Karpas-422 (cell line): Measurements from ENCODE around the gene OTOA. TPM values are rescaled to one million over a fixed set of nuclear protein-coding genes. Genes with fewer than 3 reads are reported as not detected.
"Not testable (repeated sequence)": the region's sequence is repeated elsewhere in the genome, so short reads cannot be mapped to it uniquely, and the experiment has no call there.

Experiments used
- DNase-seq: peaks from one replicate; pipeline ENCODE4 v3.0.0-alpha.2; 2015
- H2AFZ ChIP-seq: fragments of 200-600 bp; sonication (generic); 2 replicates; pipeline ENCODE4 v1.6.1; 2014; ENCODE audit warnings: antibody characterized with exemption, low read length, mixed read lengths
- H3K27ac ChIP-seq: fragments of 200-600 bp; sonication (generic); 2 replicates; pipeline ENCODE4 v1.5.1; 2014; ENCODE audit warnings: mild to moderate bottlenecking, low read length, moderate library complexity
- H3K27me3 ChIP-seq: fragments of 200-600 bp; sonication (generic); 2 replicates; pipeline ENCODE4 v1.6.1; 2014; ENCODE audit warnings: low read length, mixed read lengths
- H3K36me3 ChIP-seq: fragments of 200-600 bp; sonication (generic); 2 replicates; pipeline ENCODE4 v1.6.1; 2014; ENCODE audit warnings: low read length, mixed read lengths; ENCODE audit not compliant: insufficient read depth
- H3K4me1 ChIP-seq: fragments of 200-600 bp; sonication (generic); 2 replicates; pipeline ENCODE4 v1.6.1; 2014; ENCODE audit warnings: mild to moderate bottlenecking, low read length, mixed read lengths
- H3K4me2 ChIP-seq: fragments of 200-600 bp; sonication (generic); 2 replicates; pipeline ENCODE4 v1.6.1; 2014; ENCODE audit warnings: low read length, low read depth, mild to moderate bottlenecking; ENCODE audit not compliant: poor library complexity, severe bottlenecking
- H3K4me3 ChIP-seq: fragments of 200-600 bp; sonication (generic); 2 replicates; pipeline ENCODE4 v1.5.1; 2014; ENCODE audit warnings: mild to moderate bottlenecking, antibody characterized with exemption, low read length, mixed read lengths
- H3K79me2 ChIP-seq: fragments of 200-600 bp; sonication (generic); 2 replicates; pipeline ENCODE4 v1.6.1; 2014; ENCODE audit warnings: mild to moderate bottlenecking, low read length, mixed read lengths
- H3K9ac ChIP-seq: fragments of 200-600 bp; sonication (generic); 2 replicates; pipeline ENCODE4 v1.6.0; 2014; ENCODE audit warnings: low read length
- H3K9me2 ChIP-seq: fragments of 200-600 bp; sonication (generic), shearing (Covaris generic); replicated peaks from 2 replicates; pipeline ENCODE4 v1.6.0; 2014; ENCODE audit warnings: mild to moderate bottlenecking, low read length, moderate library complexity; ENCODE audit not compliant: insufficient read depth
- H3K9me3 ChIP-seq: fragments of 300-700, 200-600 bp; sonication (generic); 2 replicates; pipeline ENCODE4 v1.6.1; 2014; ENCODE audit warnings: low read length, mixed read lengths
- H4K20me1 ChIP-seq: fragments of 200-600 bp; sonication (generic); 2 replicates; pipeline ENCODE4 v1.6.1; 2014; ENCODE audit warnings: mild to moderate bottlenecking, antibody characterized with exemption, low read length, low read depth; ENCODE audit not compliant: insufficient read depth
- total RNA-seq: library from RNA; depleted of rRNA; stranded (reverse); fragments of >200 nt; shearing (Covaris generic); gene quantifications from 2 replicates; pipeline ENCODE4 v1.2.3, GENCODE V29; 2014; ENCODE audit warnings: low replicate concordance

The OTOA gene
- total RNA-seq, 1 experiment from 2014 or later = not detected

- not testable (repeated sequence) for H3K4me1 ChIP-seq, H3K79me2 ChIP-seq, H3K9me2 ChIP-seq, H3K9ac ChIP-seq, H4K20me1 ChIP-seq, H3K4me2 ChIP-seq, H3K27ac ChIP-seq, H2AFZ ChIP-seq, H3K36me3 ChIP-seq, H3K4me3 ChIP-seq, H3K27me3 ChIP-seq, H3K9me3 ChIP-seq
- DNase-seq = peak; percentile 11
Measured at GRCh38 chr16:21769284-21769683, 105.5 kb downstream of the OTOA start.

- H2AFZ ChIP-seq, H4K20me1 ChIP-seq, H3K9ac ChIP-seq, H3K9me2 ChIP-seq, H3K36me3 ChIP-seq, H3K27ac ChIP-seq, H3K9me3 ChIP-seq, H3K27me3 ChIP-seq, DNase-seq, H3K4me3 ChIP-seq, H3K4me1 ChIP-seq, H3K79me2 ChIP-seq, H3K4me2 ChIP-seq: not testable (repeated sequence)
Measured at GRCh38 chr16:21770584-21770983, 106.8 kb downstream of the OTOA start.

- H3K9me3 ChIP-seq, DNase-seq, H3K27me3 ChIP-seq, H3K9ac ChIP-seq, H2AFZ ChIP-seq, H3K4me2 ChIP-seq, H3K4me1 ChIP-seq, H3K9me2 ChIP-seq, H3K4me3 ChIP-seq, H3K27ac ChIP-seq, H4K20me1 ChIP-seq, H3K79me2 ChIP-seq, H3K36me3 ChIP-seq: not testable (repeated sequence)
Measured at GRCh38 chr16:21772547-21773206, 108.9 kb downstream of the OTOA start.

DNA sequence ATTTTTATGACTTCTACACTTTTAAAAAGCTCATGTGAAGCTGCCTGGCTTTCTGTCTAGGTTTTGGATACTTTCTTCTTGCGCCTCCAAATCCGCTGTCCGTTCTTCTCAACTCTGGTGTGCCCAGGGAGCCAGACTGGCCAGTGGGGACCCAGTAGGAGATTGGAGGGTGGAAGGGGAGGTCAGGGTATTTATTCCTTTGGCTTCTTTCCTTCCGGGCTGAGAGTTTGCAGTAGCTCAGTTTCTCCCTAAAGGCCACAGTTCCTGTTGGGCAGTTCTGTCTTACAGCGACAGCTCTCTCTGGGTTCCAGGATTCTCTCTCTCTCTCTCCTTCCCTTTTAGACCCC is 109.4 kb downstream of the OTOA start:
- H3K36me3 ChIP-seq, H3K27me3 ChIP-seq, H4K20me1 ChIP-seq, H3K27ac ChIP-seq, DNase-seq, H3K9me2 ChIP-seq, H3K79me2 ChIP-seq, H3K4me3 ChIP-seq, H3K9me3 ChIP-seq, H3K4me1 ChIP-seq, H3K9ac ChIP-seq, H2AFZ ChIP-seq, H3K4me2 ChIP-seq: not testable (repeated sequence)

DNA sequence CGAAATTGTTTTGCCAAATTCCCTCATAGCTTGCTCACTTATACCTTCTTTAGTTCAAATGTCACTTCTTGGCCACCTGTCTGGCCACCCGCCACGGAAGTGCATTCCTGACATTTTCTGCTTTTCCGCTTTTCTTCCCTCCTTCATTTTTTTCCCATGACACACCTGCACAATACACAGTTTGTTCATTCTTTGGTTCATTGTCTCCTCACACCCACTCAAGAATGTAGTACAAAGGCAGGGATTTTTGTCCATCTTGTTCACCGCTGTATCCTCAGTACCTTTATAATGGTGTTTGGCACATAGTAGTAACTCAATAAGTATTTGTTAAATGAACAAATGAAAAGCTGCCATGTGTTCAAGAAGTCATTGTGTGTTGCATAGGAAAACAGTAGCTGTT is 116.8 kb downstream of the OTOA start:
- not testable (repeated sequence) for H3K4me2 ChIP-seq, H3K9me2 ChIP-seq, H3K9ac ChIP-seq, H3K4me1 ChIP-seq, H3K79me2 ChIP-seq, H3K27me3 ChIP-seq, H4K20me1 ChIP-seq, H3K4me3 ChIP-seq, H2AFZ ChIP-seq, H3K27ac ChIP-seq, H3K36me3 ChIP-seq, H3K9me3 ChIP-seq, DNase-seq

DNA sequence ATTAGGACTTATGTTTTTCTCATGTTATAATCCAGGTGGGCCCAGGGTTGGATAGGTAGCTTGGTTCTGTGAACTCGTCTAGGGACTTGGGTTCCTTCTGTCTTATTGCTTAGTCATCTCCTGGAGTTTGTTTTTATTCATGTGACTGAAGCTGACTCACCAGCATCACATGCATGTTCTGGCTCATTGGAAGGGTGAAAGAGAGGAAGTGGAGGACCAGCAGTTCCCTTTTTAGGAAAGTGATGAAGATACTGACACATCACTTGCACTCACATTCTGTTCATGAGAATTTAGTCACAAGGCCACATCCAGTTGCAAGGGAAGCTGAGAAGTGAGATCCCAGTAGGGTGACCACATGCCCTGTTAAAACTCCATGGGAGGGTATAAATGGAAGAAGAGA is 126.7 kb downstream of the OTOA start:
- not testable (repeated sequence) for H4K20me1 ChIP-seq, H3K4me1 ChIP-seq

DNA sequence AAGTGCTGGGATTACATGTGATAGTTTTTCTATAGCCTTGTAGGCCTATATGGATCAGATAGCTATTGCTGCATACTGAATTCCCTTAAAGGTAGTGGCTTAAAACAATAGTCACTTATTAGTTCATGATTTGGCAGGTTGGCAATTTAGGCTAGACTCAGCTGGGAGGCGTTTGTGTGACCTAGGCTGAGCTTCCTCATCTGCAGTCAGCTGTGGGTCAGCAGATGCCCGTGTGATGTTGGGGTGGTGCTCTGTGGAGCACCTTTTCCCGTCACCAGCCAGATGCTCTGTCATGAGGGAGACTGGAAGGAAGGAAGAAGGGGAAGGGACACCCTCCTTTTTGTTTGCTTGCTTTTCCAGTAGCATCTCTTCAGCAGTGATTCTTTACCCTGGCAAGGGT is 129.5 kb downstream of the OTOA start:
- H3K9me3 ChIP-seq, H4K20me1 ChIP-seq, H3K36me3 ChIP-seq, H3K27ac ChIP-seq, H3K4me3 ChIP-seq, H3K4me1 ChIP-seq, H3K9ac ChIP-seq, H3K9me2 ChIP-seq, H3K27me3 ChIP-seq, H2AFZ ChIP-seq, H3K4me2 ChIP-seq, DNase-seq, H3K79me2 ChIP-seq: not testable (repeated sequence)

More for the DNA sequence above, 126.7 kb downstream of the OTOA start:
- not testable (repeated sequence) for H3K4me2 ChIP-seq, H3K36me3 ChIP-seq, H3K9me3 ChIP-seq, H3K4me3 ChIP-seq, H2AFZ ChIP-seq, H3K9me2 ChIP-seq, H3K79me2 ChIP-seq, H3K27me3 ChIP-seq, DNase-seq, H3K27ac ChIP-seq, H3K9ac ChIP-seq

DNA sequence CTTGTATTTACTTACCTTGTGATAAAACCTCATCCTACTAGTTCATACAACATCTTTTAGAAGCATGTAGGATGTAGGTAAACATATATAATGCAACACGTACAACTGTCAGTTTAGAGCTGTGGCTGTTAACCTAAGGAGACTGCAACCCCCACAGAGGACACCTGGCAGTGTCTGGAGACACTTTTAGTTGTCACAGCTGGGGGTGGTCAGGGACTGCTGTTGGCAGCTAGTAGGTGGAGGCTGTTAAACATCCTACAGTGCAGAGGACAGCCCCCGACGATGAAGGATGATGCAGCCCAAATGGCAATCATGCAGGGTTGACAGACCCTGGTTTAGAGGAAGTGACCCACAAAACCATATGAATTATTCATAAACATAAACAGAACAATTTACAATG is 134.8 kb downstream of the OTOA start:
- H3K4me2 ChIP-seq, H3K27ac ChIP-seq, H3K9me3 ChIP-seq, H2AFZ ChIP-seq, H4K20me1 ChIP-seq, H3K9ac ChIP-seq, H3K36me3 ChIP-seq, H3K79me2 ChIP-seq, H3K4me1 ChIP-seq, H3K27me3 ChIP-seq, H3K9me2 ChIP-seq, DNase-seq, H3K4me3 ChIP-seq: not testable (repeated sequence)
